AG20443 (cell line): ENCODE data around the gene MRPS27.
A peak's percentile ranks its signal among the peaks of the same experiment; 100 is the strongest.

ENCODE experiments used
- DNase-seq: peaks from one replicate; pipeline ENCODE4 v3.0.0; 2012; ENCODE audit warnings: low spot score, mixed read lengths

The MRPS27 gene

GRCh38 chr5:72256536-72256935 is 63.5 kb downstream of the MRPS27 start:
- DNase-seq: no peak

- no peak for DNase-seq
Observed at GRCh38 chr5:72255670-72256069, 64.4 kb downstream of the MRPS27 start.

DNA sequence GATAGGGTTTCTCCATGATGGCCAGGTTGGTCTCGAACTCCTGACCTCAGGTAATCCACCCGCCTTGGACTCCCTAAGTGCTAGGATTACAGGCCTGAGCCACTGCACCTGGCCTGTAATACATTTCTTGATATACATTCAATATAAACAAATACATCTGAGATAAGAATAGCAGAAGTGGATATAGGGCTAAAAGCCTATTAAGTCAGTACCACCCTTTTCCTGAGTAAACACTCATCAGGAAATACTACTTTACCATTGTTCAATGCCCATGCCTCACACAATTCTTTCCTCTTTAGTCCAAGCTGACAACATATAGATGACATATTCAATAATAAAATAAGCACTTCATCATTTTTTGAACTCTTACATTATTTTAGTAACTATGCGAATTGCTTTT is 64.8 kb downstream of the MRPS27 start:
- no peak for DNase-seq

DNA sequence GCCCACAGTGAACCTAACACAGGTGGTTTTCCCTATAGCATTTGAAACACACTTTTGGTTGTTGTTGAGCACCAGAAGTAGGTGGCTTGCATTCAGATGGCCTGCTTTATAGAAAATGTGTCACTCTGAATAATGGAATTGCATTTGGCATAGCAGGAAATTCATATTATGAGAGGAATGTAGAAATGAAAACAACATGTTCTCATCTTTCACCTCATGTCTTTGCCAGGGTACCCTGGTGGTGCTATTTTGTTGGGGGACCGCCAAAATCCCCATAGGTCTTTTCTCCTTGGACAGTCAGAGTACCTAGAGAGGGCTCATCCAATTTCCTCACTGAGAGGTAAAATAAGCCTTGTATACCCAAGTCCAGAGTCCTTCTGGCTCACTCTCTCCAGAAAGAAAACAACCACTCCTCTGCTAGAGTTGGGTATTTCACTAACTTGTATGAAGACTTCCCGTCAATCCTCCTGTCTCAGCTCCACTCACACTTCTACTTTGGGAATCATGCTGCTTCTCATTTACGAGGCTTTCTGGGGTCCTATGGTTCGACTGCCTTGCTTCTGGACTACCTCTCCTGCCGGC is 67.4 kb downstream of the MRPS27 start:
- peak; percentile 21 for DNase-seq

DNA sequence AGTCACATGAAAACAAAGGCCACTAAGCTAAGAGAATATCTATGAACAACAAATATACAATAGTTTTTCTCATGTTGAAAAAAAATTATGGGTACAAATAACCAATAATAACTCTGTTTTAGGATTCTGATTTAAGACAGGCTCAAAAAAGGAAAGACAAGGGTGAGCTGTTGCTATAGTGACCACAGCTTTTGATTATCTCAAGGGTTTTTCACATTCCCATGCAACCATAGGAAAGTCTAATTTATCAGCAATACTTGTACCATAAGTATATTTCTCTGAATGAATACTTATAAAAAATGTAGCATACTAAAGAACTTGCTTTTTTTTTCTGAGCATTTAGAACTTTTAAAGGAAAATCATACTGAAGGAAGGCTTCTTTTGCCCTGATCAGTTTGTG is 68.0 kb downstream of the MRPS27 start:
- DNase-seq: no peak

DNA sequence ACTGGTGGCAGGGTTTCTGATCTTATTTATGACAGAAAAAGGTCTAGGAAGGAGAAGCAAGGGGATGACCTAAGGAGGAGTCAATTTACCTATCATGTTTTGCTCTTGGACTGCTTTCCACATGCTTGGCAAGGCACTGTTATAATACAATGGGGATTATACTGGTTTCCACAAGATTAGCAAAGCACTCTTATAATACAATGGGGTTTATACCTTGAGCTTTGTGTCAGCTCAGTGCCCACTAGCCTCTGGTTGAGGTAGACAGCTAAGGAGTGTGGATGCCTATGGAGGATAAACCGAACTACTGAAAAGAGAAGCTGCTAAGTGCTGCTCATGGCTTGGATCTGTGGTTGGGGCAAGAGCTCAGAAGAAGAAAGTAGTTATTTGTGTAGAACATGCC is 68.7 kb downstream of the MRPS27 start:
- no peak for DNase-seq

GRCh38 chr5:72248410-72248981 is 71.5 kb downstream of the MRPS27 start:
- DNase-seq: peak; percentile 85

DNA sequence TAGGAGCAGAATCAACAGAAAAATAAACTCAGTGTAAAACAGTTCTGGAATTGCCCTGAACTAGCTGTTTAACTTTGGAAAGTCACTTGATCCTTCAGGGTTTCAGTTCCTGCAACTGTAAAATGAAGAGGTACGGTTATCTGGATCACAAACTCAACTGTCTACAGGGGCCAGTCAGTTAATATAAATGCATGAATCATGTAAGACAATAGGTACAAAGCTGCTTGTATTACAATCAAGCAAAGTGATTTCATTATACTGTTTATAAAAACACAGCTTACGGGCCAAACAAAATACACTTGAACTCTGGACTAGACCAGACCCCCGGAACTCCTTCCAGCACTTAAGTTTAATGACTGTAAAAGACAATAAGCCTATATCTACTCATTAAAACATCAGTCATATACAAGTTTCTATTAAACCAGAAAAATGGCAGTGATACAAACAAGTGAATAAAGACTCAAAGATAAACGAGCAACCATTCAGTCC is 73.0 kb downstream of the MRPS27 start:
- no peak for DNase-seq

GRCh38 chr5:72245951-72246532 is 74.0 kb downstream of the MRPS27 start:
- no peak for DNase-seq

DNA sequence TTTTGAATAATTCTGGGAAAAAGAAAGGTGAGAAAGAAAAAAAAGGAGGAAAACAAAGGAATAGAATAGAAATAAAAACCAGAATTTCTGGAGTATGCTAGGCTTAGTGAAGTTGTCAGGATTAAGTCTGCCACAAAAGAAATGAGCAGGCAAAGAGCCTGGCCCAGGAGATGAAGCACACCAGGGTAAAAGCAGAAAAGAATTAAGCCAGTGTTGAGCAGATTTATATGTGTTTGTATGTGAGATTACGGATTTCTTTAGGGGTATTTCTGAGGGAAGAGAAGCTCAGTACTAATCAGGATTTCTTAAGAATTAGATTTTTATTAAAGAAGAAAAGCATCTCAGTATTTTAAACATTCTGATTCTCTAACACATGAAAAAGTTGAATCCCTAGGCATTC is 74.5 kb downstream of the MRPS27 start:
- no peak for DNase-seq

DNA sequence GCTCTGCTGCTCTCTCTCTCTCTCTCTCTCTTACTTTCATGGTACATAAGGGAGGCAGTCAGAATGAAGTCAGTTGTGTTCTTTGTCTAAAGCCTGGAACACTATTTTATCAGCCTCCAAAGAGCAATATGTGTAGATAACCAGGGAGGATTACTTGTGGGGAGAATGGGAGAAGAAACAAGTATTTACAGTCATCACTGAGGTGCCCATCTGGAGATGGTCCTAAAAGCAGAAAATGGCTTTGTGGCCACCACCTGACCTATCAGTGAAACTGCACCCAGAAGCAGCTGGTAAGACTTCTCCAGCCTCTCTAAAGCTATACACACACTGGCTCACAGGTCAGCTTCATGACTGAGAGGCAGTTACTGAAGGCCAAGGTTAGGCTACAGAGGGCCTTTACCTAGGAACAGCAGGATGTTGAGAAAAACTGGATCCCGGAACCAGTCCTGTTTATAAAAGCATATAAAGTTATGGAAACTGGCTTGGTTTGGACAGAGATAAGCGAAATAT is 75.1 kb downstream of the MRPS27 start:
- DNase-seq: peak; percentile 45

DNA sequence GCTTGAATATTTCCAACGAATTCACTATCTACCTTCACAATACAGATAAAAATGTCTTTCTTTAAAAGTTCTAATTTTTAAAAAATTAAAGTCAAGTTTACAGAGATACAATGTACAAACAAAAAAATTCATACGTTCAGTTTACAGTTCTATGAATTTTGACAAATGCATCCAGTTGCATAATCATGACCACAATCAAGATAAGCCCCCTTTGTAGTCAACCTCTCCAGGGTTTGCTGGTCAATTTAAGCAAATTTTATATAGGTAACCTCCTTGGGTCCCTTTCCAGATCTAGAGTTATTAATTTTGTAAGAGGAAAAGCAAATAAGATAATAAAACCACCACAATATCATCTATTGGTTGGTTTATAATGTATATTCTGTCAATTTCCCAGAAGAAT is 76.3 kb downstream of the MRPS27 start:
- DNase-seq: no peak

- DNase-seq: no peak
Observed at GRCh38 chr5:72242796-72243475, 77.1 kb downstream of the MRPS27 start.

DNA sequence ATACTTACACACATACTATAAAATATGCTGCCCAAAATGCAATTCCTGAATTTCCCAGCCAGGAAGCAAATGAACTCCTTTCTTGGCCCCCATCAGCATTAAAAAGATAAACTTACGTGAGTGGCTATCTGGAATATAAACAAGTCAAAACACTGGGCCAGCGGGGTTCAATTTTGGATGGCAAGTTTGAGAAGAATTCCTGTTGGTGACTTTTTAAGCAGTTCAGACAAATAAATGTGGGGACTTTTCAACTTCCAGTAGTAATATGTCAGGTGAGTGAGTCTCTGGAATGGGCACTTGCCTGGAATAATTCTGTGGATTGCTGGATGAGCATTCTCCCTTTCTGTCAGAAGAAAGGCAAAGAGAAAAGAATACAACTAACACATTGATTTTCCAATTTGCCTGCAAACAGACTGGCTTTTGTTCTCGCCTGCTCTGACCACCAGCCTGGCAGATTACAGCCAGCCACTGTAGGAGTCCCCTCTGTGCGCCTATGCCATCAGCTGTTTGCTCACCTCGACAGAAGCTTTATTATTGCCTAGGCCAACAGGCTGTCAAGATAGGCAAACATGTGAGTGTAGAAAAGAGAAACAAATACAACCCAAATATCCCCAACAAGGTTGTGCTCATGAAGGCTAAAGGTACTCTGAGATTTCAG is 78.6 kb downstream of the MRPS27 start:
- DNase-seq: no peak

- DNase-seq: no peak
Observed at GRCh38 chr5:72238712-72239445, 81.2 kb downstream of the MRPS27 start.

GRCh38 chr5:72237879-72238278 is 82.2 kb downstream of the MRPS27 start:
- DNase-seq: no peak

DNA sequence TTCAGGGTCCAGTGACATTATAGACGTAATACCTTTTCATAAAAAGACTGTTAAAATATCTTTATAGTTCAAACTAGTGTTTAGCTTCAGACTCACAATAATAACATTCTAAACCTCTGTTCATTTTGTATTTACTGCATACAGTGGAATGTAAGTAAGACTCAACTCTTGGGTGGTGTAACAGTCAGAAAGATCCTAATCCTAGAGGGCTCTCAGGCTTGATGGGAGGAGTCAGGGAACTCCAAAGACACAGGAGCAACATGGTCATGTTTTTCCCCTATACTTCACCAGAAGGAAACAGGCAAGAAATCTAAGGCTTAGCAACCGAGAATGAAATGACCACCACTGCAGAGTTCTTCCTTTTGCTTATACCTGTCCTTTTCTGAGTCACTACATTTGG is 82.6 kb downstream of the MRPS27 start:
- no peak for DNase-seq

GRCh38 chr5:72235725-72236124 is 84.3 kb downstream of the MRPS27 start:
- no peak for DNase-seq

DNA sequence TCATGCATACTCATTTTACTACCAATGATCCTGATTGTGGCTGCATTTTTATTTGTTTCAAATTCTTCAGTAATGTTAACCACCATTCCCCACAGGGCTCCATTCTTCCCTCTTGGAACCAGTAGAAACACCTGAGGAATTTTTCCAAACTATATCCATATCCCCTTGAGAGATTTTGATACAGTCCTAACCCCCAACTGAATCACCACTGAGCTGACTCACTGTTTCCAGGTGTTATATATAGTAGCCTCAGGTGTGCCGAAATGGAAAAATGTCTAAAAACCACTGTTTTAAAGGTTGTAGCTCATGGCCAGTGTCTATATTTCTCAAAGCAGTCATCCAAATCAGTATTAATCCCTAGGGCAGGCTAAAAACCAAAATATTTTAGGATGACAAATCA is 85.2 kb downstream of the MRPS27 start:
- DNase-seq: no peak

GRCh38 chr5:72234265-72234700 is 85.8 kb downstream of the MRPS27 start:
- DNase-seq: peak; percentile 66

DNA sequence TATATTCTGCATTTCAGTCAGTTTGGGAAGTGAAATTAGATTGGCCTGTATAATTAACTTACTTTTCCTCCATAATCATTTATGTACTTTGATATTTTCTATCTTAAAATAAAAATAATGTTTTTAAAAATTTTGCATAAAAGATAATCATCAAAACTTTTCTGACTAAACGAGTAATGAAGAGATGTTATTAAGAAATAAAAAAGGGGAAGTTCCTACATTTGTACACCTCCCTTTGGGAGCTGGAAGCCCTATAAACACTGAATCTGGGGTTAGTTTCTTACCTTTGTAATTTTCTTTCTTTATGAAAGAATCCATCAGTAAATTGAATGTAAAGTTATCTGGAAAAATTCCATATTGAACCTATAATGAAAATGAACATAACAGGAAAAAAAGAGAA is 86.2 kb downstream of the MRPS27 start:
- no peak for DNase-seq

- DNase-seq: no peak
Observed at GRCh38 chr5:72232838-72233237, 87.2 kb downstream of the MRPS27 start.
